HEK293 (cell line): ENCODE data around the gene MAML3.
A peak's percentile ranks its signal among the peaks of the same experiment; 100 is the strongest.

Experiments
- AEBP2 ChIP-seq: fragments of 450-650 bp; formaldehyde crosslinking; IDR thresholded peaks from 2 replicates; pipeline ENCODE4 v1.5.1; 2016; ENCODE audit warnings: missing biosample characterization, missing genetic modification characterization, borderline replicate concordance
- CTCF ChIP-seq: fragments of 450-650 bp; formaldehyde crosslinking; IDR thresholded peaks from 2 replicates; pipeline ENCODE4 v1.5.1; 2016; ENCODE audit warnings: missing biosample characterization, missing genetic modification characterization
- ELK4 ChIP-seq: IDR thresholded peaks from 2 replicates; pipeline ENCODE4 v1.6.1; 2011; ENCODE audit warnings: mild to moderate bottlenecking, low read depth, low read length, borderline replicate concordance
- IKZF3 ChIP-seq: fragments of 450-650 bp; IDR thresholded peaks from 2 replicates; pipeline ENCODE4 v1.5.0; 2018; ENCODE audit warnings: missing biosample characterization, mild to moderate bottlenecking, missing genetic modification characterization, moderate library complexity
- KLF17 ChIP-seq: fragments of 450-650 bp; formaldehyde crosslinking; IDR thresholded peaks from 2 replicates; pipeline ENCODE4 v1.5.1; 2016; ENCODE audit warnings: missing biosample characterization, missing genetic modification characterization
- SP3 ChIP-seq: fragments of 450-650 bp; formaldehyde crosslinking; IDR thresholded peaks from 2 replicates; pipeline ENCODE4 v1.5.1; 2016; ENCODE audit warnings: missing biosample characterization, missing genetic modification characterization
- TCF7L2 ChIP-seq: IDR thresholded peaks from 2 replicates; pipeline ENCODE4 v1.6.1; 2011; ENCODE audit warnings: low read depth, mild to moderate bottlenecking, inconsistent platforms, low read length, moderate library complexity, borderline replicate concordance
- ZBTB20 ChIP-seq: fragments of 450-650 bp; formaldehyde crosslinking; IDR thresholded peaks from 2 replicates; pipeline ENCODE4 v1.5.1; 2016; ENCODE audit warnings: missing biosample characterization, missing genetic modification characterization
- ZBTB48 ChIP-seq: fragments of 450-650 bp; formaldehyde crosslinking; IDR thresholded peaks from 2 replicates; pipeline ENCODE4 v1.5.1; 2016; ENCODE audit warnings: missing biosample characterization, missing genetic modification characterization
- ZBTB7A ChIP-seq: fragments of 450-650 bp; formaldehyde crosslinking; IDR thresholded peaks from 2 replicates; pipeline ENCODE4 v1.5.1; 2016; ENCODE audit warnings: low read depth, missing biosample characterization, missing genetic modification characterization
- ZFP37 ChIP-seq: fragments of 450-650 bp; formaldehyde crosslinking; IDR thresholded peaks from 2 replicates; pipeline ENCODE4 v1.5.1; 2016; ENCODE audit warnings: missing biosample characterization, missing genetic modification characterization
- ZNF10 ChIP-seq: fragments of 450-650 bp; formaldehyde crosslinking; IDR thresholded peaks from 2 replicates; pipeline ENCODE4 v1.5.1; 2017; ENCODE audit warnings: missing biosample characterization, missing genetic modification characterization
- ZNF112 ChIP-seq: fragments of 450-650 bp; formaldehyde crosslinking; IDR thresholded peaks from 2 replicates; pipeline ENCODE4 v1.5.0; 2017; ENCODE audit warnings: missing biosample characterization, missing genetic modification characterization
- ZNF114 ChIP-seq: fragments of 450-650 bp; formaldehyde crosslinking; IDR thresholded peaks from 2 replicates; pipeline ENCODE4 v1.5.0; 2017; ENCODE audit warnings: missing biosample characterization, missing genetic modification characterization
- ZNF169 ChIP-seq: fragments of 450-650 bp; formaldehyde crosslinking; IDR thresholded peaks from 2 replicates; pipeline ENCODE4 v1.5.1; 2016; ENCODE audit warnings: missing biosample characterization, missing genetic modification characterization
- ZNF2 ChIP-seq: fragments of 450-650 bp; formaldehyde crosslinking; IDR thresholded peaks from 2 replicates; pipeline ENCODE4 v1.5.1; 2016; ENCODE audit warnings: missing biosample characterization, missing genetic modification characterization
- ZNF248 ChIP-seq: fragments of 450-650 bp; formaldehyde crosslinking; IDR thresholded peaks from 2 replicates; pipeline ENCODE4 v1.5.1; 2017; ENCODE audit warnings: missing biosample characterization, missing genetic modification characterization
- ZNF266 ChIP-seq: fragments of 450-650 bp; formaldehyde crosslinking; IDR thresholded peaks from 2 replicates; pipeline ENCODE4 v1.5.1; 2016; ENCODE audit warnings: missing biosample characterization, missing genetic modification characterization, low read depth
- ZNF274 ChIP-seq, 2 experiments: fragments of 200-500 bp in 1 of 2; fragments of 450-650 bp in 1 of 2; sonication (Bioruptor generic) in 1 of 2; formaldehyde crosslinking in 1 of 2; IDR thresholded peaks; 2 replicates each; pipeline versions ENCODE4 v1.5.1 to v1.6.1; 2014 to 2016; ENCODE audit warnings: borderline replicate concordance in 1 of 2, inconsistent platforms in 1 of 2, low read length in 1 of 2, missing biosample characterization in 1 of 2, missing genetic modification characterization in 1 of 2
- ZNF350 ChIP-seq: fragments of 450-650 bp; formaldehyde crosslinking; IDR thresholded peaks from 2 replicates; pipeline ENCODE4 v1.5.0; 2017; ENCODE audit warnings: missing biosample characterization, mild to moderate bottlenecking, missing genetic modification characterization
- ZNF366 ChIP-seq: fragments of 450-650 bp; formaldehyde crosslinking; conservative IDR thresholded peaks from 2 replicates; pipeline ENCODE4 v1.5.1; 2016; ENCODE audit warnings: missing biosample characterization, missing genetic modification characterization
- ZNF391 ChIP-seq: fragments of 450-650 bp; formaldehyde crosslinking; IDR thresholded peaks from 2 replicates; pipeline ENCODE4 v1.5.1; 2016; ENCODE audit warnings: low read depth, missing biosample characterization, missing genetic modification characterization, borderline replicate concordance
- ZNF529 ChIP-seq: fragments of 450-650 bp; formaldehyde crosslinking; IDR thresholded peaks from 2 replicates; pipeline ENCODE4 v1.5.1; 2017; ENCODE audit warnings: missing genetic modification characterization, missing biosample characterization; ENCODE audit not compliant: insufficient replicate concordance
- ZNF571 ChIP-seq: fragments of 450-650 bp; formaldehyde crosslinking; IDR thresholded peaks from 2 replicates; pipeline ENCODE4 v1.5.0; 2017; ENCODE audit warnings: missing biosample characterization, missing genetic modification characterization
- ZNF596 ChIP-seq: fragments of 450-650 bp; IDR thresholded peaks from 2 replicates; pipeline ENCODE4 v1.5.0; 2018; ENCODE audit warnings: missing biosample characterization, mild to moderate bottlenecking, missing genetic modification characterization, moderate library complexity
- ZNF621 ChIP-seq: fragments of 450-650 bp; formaldehyde crosslinking; IDR thresholded peaks from 2 replicates; pipeline ENCODE4 v1.5.1; 2017; ENCODE audit warnings: missing biosample characterization, missing genetic modification characterization
- ZNF639 ChIP-seq: fragments of 450-650 bp; formaldehyde crosslinking; IDR thresholded peaks from 2 replicates; pipeline ENCODE4 v1.5.1; 2016; ENCODE audit warnings: missing biosample characterization, missing genetic modification characterization
- ZNF677 ChIP-seq: fragments of 450-650 bp; IDR thresholded peaks from 2 replicates; pipeline ENCODE4 v1.5.0; 2018; ENCODE audit warnings: missing biosample characterization, mild to moderate bottlenecking, missing genetic modification characterization, moderate library complexity
- ZNF777 ChIP-seq: fragments of 450-650 bp; formaldehyde crosslinking; IDR thresholded peaks from 2 replicates; pipeline ENCODE4 v1.5.1; 2017; ENCODE audit warnings: missing biosample characterization, missing genetic modification characterization, borderline replicate concordance
- ZNF785 ChIP-seq: fragments of 450-650 bp; formaldehyde crosslinking; IDR thresholded peaks from 2 replicates; pipeline ENCODE4 v1.5.1; 2016; ENCODE audit warnings: missing biosample characterization, missing genetic modification characterization
- ZNF791 ChIP-seq: fragments of 450-650 bp; formaldehyde crosslinking; IDR thresholded peaks from 2 replicates; pipeline ENCODE4 v1.5.1; 2016; ENCODE audit warnings: missing biosample characterization, missing genetic modification characterization
- ZSCAN18 ChIP-seq: fragments of 450-650 bp; formaldehyde crosslinking; IDR thresholded peaks from 2 replicates; pipeline ENCODE4 v1.5.1; 2016; ENCODE audit warnings: missing biosample characterization, missing genetic modification characterization
- ZSCAN30 ChIP-seq: fragments of 450-650 bp; IDR thresholded peaks from 2 replicates; pipeline ENCODE4 v1.5.1; 2018; ENCODE audit warnings: missing biosample characterization, mild to moderate bottlenecking, missing genetic modification characterization, moderate library complexity

The MAML3 gene

GRCh38 chr4:140152751-140153418 lies 1.1 kb downstream of the MAML3 start (continued):
- TF ChIP-seq CTCF (tag by site-specific recombination): no peak
- TF ChIP-seq ZNF114 (tag by site-specific recombination): no peak
- no peak for TF ChIP-seq ZNF791 (tag by site-specific recombination)
- no peak for TF ChIP-seq ZSCAN30 (tag by site-specific recombination)
- TF ChIP-seq AEBP2: no peak
- TF ChIP-seq ZBTB48 (tag by site-specific recombination): no peak
- no peak for TF ChIP-seq ZNF677 (tag by site-specific recombination)
- TF ChIP-seq SP3 (tag by site-specific recombination): no peak
- TF ChIP-seq KLF17 (tag by site-specific recombination): no peak
- TF ChIP-seq ZFP37 (tag by site-specific recombination): 0 out of 2 replicates have a peak, but pooled peaks have one; percentile 55
- no peak for TF ChIP-seq ZNF266 (tag by site-specific recombination)
- TF ChIP-seq ZNF2 (tag by site-specific recombination): 0 out of 2 replicates have a peak, but pooled peaks have one; percentile 21
- TF ChIP-seq ZNF248: no peak
- no peak for TF ChIP-seq TCF7L2
- peak; percentile 90 for TF ChIP-seq ZNF777 (tag by site-specific recombination)
- TF ChIP-seq ZNF529: no peak
- TF ChIP-seq ZBTB7A (tag by site-specific recombination): no peak
- TF ChIP-seq ZNF350: no peak
- no peak for TF ChIP-seq ZSCAN18 (tag by site-specific recombination)
- no peak for TF ChIP-seq ZNF391 (tag by site-specific recombination)
- no peak for TF ChIP-seq ZNF10
- TF ChIP-seq IKZF3: no peak
- TF ChIP-seq ZNF596: no peak
- TF ChIP-seq ZNF621 (tag by site-specific recombination): no peak
- no peak for TF ChIP-seq ZNF274 (IDR thresholded peaks at IDR 0.05; ENCODE audit: low read length)
- no peak for TF ChIP-seq ZNF274 (tag by site-specific recombination; IDR thresholded peaks at IDR 0.05; ENCODE audit: borderline replicate concordance)
- no peak for TF ChIP-seq ZNF571 (tag by site-specific recombination)
- no peak for TF ChIP-seq ZNF112 (tag by site-specific recombination)
- TF ChIP-seq ZBTB20 (tag by site-specific recombination): peak; percentile 99
- TF ChIP-seq ZNF366 (tag by site-specific recombination): no peak
- TF ChIP-seq ZNF785 (tag by site-specific recombination): no peak
- TF ChIP-seq ELK4: no peak
- no peak for TF ChIP-seq ZNF169 (tag by site-specific recombination)
- no peak for TF ChIP-seq ZNF639 (tag by site-specific recombination)
